Adipose tissue (tissue), 3 donors: Measurements from ENCODE around the gene AIMP2. TPM values are rescaled to one million over a fixed set of nuclear protein-coding genes. Genes with fewer than 3 reads are reported as not detected.
"Not testable (repeated sequence)": the region's sequence is repeated elsewhere in the genome, so short reads cannot be mapped to it uniquely, and the experiment has no call there.

Experiments
- H3K27ac ChIP-seq: one replicate; pipeline ENCODE4 v1.5.1; 2013; ENCODE audit warnings: low read depth, low read length
- WGBS, 3 donors: extraction: QIAGEN DNeasy Blood & Tissue Kit; methylation state at CpG; one replicate each; pipeline ENCODE4 v1.1.7; 2013; 5-methylcytosine and 5-hydroxymethylcytosine counted together
- polyA plus RNA-seq, 3 donors: library from polyadenylated mRNA; stranded (reverse); fragments of 200-250 nt; gene quantifications; one replicate each; pipeline ENCODE4 v1.2.3, GENCODE V29; 2013
- donor health status: healthy with polysubstance abuse.
- donor health status: Bipolar disorder and iron deficiency.
- donor health status: healthy.

The AIMP2 gene
- polyA plus RNA-seq, 3 donors = 18.9 to 31.2 (median 19.9) TPM

DNA sequence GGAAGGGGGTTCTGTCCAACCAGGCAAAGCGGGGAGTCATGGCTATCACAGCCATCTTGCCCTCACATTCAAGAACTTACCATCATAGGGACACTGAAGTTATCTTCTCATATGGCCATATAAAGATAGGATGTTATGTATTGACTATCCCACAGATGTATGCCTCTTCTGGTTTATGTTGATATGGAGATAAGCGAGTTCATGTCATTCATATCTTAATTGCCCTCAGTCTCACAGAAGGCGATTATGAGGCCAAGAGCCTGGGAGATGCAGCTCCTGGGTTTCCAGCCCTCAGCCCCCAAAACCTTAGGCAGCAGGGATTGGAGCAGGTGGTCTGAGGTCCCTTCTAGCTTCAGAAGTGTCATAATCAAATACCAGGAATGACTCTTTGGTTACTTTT lies 13.6 kb downstream of the AIMP2 start:
- 90 to 94% (median 92%) methylated on average over 3 of the region's 3 CpGs for WGBS, 3 donors
- H3K27ac ChIP-seq = no peak overlapping the region

GRCh38 chr7:6023974-6024435 lies 14.9 kb downstream of the AIMP2 start:
- no peak overlapping the region for H3K27ac ChIP-seq
- 79 to 93% (median 83%) methylated on average over 7 of the region's 7 CpGs for WGBS, 3 donors

DNA sequence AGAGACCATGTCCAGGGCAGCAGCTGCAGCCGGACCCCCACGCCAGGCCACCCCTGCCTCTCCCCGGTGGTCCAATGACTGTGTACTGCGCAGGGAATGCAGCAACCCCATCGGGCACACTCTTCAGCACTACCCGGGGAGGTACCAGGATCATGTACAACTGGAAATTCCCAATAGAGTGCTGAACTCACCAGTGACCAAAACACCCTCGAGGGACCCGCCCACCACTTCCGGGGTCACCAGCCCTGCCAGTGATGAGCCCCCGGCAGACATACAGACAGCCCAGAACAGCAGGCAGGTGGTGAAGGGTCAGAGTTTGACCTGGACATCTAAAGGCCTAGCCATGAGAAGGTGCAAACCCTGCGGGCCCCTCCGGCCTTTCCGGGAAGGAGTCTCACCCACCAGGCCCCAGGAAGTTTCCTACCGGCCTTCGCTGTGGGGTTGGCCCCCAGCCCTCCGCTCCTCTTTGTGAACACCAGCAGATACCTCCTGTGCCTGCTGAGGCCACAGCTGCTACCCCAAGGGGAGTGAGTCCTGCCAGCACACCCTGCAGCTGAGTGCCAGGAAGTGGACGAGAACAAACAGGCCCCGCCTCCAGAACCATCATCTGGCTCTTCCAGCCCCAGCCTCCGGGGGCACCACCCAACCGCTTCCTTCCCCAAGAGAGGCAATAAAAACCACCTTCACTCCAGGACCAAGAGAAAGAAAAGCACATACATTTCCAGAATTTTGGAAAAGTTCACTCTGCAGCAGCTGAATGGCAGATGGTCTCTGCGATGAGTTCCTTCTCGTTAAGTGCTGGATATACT lies 17.1 kb downstream of the AIMP2 start:
- no peak overlapping the region for H3K27ac ChIP-seq

DNA sequence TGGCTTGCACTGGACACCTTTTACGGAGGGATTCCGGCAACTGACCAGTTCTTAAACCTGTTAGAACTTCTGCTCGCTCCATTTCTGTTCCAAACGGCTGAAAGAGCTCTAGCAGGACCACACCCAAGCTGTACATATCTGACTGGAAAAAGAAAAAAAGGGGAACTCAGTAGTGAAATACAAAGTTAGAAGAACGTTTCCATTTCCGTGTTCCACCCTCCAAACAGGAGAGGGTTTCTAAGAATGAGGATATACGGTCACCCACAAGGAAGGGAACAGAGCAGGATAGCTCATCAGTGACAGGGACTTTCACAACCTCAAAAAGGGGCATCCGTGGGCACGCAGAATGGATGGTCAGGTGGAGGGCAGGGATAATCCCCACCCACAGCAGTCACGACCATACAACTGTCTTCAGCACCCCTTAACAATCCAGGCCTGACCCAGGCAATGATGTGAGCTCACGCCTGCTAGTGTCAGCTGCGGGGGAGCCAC lies 17.8 kb downstream of the AIMP2 start:
- WGBS, 3 donors = 56 to 86% (median 58%) methylated on average over 12 of the region's 12 CpGs
- no peak overlapping the region for H3K27ac ChIP-seq

More for the DNA sequence above, 17.1 kb downstream of the AIMP2 start:
- WGBS, 3 donors = 63 to 85% (median 64%) methylated on average over 22 of the region's 22 CpGs

- H3K27ac ChIP-seq = no peak overlapping the region
- 84 to 94% (median 88%) methylated on average over 1 of the region's 1 CpG for WGBS, 3 donors
These were observed 18.8 kb downstream of the AIMP2 start for GRCh38 chr7:6027806-6028365.

- no peak overlapping the region for H3K27ac ChIP-seq
- WGBS, 3 donors = 80 to 93% (median 92%) methylated on average over 5 of the region's 5 CpGs
These were observed 19.5 kb downstream of the AIMP2 start for GRCh38 chr7:6028563-6028962.

GRCh38 chr7:6030988-6031387 lies 21.9 kb downstream of the AIMP2 start, which contains the start of gene ANKRD61:
Gene ANKRD61 (plus strand): TSS chr7:6031376. CDS start chr7:6031376, 0 bp downstream.
- no peak within 1 kb of the TSS for H3K27ac ChIP-seq
- WGBS, 3 donors = 79 to 87% (median 84%) methylated on average over 2 of the region's 2 CpGs

DNA sequence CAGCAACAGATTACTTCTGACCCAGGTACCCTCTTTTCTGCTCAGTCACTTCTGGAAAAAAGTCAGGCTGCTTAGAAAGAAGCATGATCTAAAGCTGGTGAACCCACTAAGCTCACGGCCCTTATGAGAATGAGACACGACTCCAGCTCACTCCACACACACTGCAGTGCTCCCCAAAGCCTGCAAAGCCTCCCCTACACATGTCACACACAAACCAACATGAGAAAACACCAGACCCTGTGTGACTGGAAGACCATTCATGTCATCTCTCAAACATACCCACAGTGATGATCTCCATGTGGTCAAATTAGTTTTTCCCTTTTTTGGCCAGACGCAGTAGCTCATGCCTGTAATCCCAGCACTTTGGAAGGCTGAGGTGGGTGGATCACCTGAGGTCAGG lies 22.5 kb downstream of the AIMP2 start:
- H3K27ac ChIP-seq = no peak overlapping the region
- 88 to 90% (median 90%) methylated on average over 3 of the region's 3 CpGs for WGBS, 3 donors

- no peak overlapping the region for H3K27ac ChIP-seq
- WGBS, 3 donors = 50 to 80% (median 76%) methylated on average over 5 of the region's 5 CpGs
These were observed 23.1 kb downstream of the AIMP2 start for GRCh38 chr7:6032167-6032566.

DNA sequence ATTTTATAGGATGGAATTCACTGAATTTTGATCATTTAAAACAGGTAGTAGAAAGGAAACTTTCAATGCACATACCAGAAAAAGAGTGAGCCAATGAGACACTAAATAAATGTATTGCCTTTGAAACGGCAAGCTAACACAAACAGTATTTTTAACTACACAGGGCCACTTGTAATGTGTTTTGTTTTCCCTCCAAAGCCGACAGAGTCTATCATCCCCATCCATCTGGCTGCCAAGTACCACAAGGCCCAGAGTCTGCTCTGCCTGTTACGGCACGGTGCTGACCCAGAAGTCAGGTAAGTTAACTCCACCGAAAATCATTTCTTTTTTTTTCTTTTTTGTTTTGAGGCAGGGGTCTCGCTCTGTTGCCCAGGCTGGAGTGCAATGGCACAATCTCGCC lies 23.6 kb downstream of the AIMP2 start:
- no peak overlapping the region for H3K27ac ChIP-seq
- 88 to 92% (median 91%) methylated on average over 7 of the region's 7 CpGs for WGBS, 3 donors

DNA sequence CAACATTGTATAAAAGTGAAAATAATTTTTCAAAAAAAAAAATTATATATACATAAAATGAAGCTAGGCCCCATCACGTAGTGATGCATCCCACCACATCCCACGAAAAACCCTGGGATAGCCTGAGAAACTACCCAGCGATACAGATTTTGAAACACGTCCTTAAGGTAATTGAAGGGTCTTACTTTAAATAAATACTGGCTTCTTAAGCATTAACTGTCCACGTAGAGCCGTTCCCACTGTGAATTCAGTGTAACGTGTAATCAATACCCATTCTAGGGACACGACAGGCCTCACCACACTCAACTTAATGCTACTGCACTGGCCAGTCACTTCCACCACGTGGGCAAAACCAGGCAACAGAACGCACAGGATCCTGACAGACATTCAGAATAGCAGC lies 26.1 kb downstream of the AIMP2 start:
- WGBS, 3 donors = 89 to 94% (median 91%) methylated on average over 10 of the region's 10 CpGs
- H3K27ac ChIP-seq = no peak overlapping the region

GRCh38 chr7:6035686-6036085 lies 26.6 kb downstream of the AIMP2 start:
- WGBS, 3 donors = 92 to 93% (median 93%) methylated on average over 13 of the region's 13 CpGs
- H3K27ac ChIP-seq = no peak overlapping the region

GRCh38 chr7:6049780-6050179 lies 40.7 kb downstream of the AIMP2 start:
- WGBS, 3 donors = 77 to 82% (median 81%) methylated on average over 4 of the region's 4 CpGs
- H3K27ac ChIP-seq = no peak overlapping the region

- not testable (repeated sequence) for H3K27ac ChIP-seq
- WGBS, 3 donors = 82 to 95% (median 95%) methylated on average over 9 of the region's 9 CpGs
These were observed 42.1 kb downstream of the AIMP2 start for GRCh38 chr7:6051185-6051584.

DNA sequence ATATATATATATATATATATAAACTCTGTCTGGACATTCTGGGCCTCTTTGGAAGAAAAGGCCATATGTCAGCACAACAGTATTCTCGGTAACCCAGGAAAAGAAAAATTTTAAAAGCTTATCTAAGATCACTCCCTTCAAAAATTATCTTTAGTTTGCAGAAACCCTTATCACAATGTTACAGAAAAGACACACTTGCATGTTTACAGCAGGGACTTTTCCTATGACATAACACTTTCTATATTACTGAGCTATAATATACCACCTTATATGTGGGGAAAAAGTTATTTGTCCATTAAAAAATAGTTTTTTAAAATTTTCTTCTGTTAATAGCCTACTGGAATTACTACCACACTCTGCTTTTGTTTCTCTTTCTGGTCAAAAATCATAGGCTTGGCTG lies 47.5 kb downstream of the AIMP2 start:
- no peak overlapping the region for H3K27ac ChIP-seq
- 41 to 65% (median 56%) methylated on average over 1 of the region's 1 CpG for WGBS, 3 donors

- H3K27ac ChIP-seq = no peak overlapping the region
- WGBS, 3 donors = 45 to 78% (median 76%) methylated on average over 14 of the region's 14 CpGs
These were observed 48.5 kb downstream of the AIMP2 start for GRCh38 chr7:6057316-6058129.

- H3K27ac ChIP-seq = not testable (repeated sequence)
- WGBS, 3 donors = 87 to 96% (median 95%) methylated on average over 11 of the region's 11 CpGs
These were observed 50.9 kb downstream of the AIMP2 start for GRCh38 chr7:6059941-6060340.

DNA sequence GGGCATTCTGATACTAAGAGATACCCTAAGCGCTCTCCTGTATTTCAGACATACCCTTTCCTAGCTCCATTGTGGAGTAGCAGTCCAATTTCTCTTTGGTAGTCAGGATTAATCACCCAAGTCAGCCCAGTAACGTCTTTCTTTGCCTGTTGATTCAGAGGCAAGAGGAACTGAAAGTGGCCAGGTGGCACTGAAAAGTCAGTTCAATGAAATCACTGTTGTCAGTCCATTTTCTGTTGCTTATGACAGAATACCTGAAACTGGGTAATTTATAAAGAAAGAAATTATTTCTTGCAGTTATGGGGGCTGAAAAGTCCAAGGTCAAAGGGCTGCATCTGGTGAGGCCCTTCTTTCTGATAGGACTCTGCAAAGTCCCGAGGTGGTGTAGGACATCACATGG lies 62.3 kb downstream of the AIMP2 start:
- 70 to 80% (median 77%) methylated on average over 3 of the region's 3 CpGs for WGBS, 3 donors
- H3K27ac ChIP-seq = no peak overlapping the region
